DMS53 treated with DMSO at 0.1 percent for 48 hours (cell line): ENCODE results near the gene CD47.

Experiments
- DNase-seq: peaks from one replicate; lab custom pipeline; 2025; ENCODE audit not compliant: unreplicated experiment; lab: John Stamatoyannopoulos, UW

CD47 gene

DNA sequence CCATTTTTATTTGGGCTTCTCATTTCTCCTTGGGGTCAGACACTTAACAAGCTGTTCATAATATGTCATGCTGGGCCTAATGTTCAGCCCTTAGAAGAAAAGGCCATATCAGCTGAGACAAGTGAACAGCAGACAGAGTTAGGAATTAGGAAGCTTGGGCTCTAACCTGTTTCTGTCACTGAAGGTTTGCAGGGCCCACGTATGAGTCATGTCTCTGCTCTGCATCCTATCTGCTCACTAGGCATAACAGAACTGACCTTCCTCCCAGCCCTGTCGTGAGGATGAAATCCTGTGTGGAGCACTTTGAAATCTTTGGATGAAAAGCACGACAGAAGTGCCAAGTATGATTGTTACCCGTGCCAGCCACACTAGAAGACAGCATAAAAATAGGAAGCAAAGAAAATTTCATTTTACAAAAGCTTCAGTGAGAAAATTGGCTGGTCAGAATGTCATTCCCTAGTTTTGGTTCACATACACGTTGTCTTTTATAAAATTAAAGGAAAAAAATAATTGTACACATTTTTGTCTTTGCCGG is 26.5 kb upstream of the CD47 start:
- no peak for DNase-seq

GRCh38 chr3:108114423-108115065 is 23.7 kb upstream of the CD47 start:
- no peak for DNase-seq

GRCh38 chr3:108113975-108114374 is 23.1 kb upstream of the CD47 start:
- no peak for DNase-seq

- DNase-seq = no peak
These were observed 20.1 kb upstream of the CD47 start for GRCh38 chr3:108110934-108111333.

- DNase-seq = no peak
These were observed 17.6 kb upstream of the CD47 start for GRCh38 chr3:108108416-108108815.

DNA sequence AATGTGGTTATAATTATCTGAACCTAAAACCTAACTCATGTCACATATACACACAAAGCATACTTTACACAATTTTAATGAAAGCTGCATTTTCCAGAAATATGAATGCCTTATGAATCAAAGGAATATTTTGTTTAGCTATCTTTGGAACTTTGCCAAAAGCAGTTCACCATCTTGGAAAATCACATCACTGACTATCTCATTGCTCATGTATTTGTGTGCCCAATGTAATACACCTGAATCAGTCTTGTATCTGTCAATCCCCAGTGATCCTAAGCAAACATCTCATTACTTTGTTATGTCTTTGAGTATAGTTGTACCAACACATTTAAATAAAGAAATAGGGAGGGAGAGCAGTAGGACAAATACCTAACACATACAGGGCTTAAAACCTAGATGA is 15.6 kb upstream of the CD47 start:
- DNase-seq = no peak

DNA sequence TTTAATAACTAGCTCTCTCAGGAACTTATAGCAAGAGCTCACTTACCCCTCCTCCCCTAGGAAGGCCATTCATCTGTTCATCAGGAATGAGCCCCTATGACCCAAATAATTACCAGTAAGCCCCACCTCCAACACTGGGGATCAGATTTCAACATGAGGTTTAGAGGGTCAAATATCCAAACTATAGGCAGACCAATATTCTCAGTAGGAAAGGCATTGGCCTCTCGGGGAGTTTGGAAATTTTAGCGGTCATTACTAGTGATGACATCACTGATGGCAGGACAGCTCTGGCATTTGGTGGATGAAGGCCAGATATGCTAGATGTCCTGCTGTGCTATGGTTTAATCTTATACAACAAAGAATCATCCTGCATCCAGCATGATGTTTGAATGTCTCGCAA is 15.2 kb upstream of the CD47 start:
- DNase-seq = no peak

GRCh38 chr3:108103886-108104797 is 13.3 kb upstream of the CD47 start:
- no peak for DNase-seq

DNA sequence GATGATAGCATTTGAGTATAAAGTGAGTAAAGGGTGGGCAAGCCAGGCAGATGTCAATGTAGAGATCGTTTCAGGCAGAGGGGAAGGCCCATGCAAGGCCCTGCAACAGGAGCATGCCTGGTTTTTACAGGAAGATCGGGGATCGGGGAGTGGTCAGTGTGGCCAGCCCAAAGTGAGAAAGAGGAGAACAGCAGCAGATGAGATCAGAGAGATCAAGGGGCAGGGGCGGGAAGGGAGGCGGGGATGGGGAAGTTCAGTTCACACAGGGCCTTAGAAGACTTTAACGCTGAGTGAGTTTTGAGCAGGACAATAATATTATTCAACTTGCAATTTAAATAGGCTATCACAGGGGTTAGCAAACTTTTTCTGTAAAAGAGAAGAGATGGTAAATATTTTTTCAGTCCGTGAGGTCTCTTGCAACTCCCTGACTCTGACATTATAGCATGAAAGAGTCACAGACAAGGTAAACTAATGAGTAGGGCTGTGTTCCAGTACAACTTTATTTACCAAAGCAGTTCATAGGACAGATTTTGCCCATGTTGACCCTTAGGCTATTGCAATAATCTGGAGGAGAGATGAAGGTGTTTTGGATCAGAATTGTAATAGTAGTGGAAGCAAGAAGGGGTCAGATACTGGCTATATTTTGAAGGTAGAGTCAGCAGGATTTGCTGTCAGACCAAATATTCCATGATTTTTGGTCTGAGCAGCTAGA is 12.4 kb upstream of the CD47 start:
- DNase-seq = no peak

DNA sequence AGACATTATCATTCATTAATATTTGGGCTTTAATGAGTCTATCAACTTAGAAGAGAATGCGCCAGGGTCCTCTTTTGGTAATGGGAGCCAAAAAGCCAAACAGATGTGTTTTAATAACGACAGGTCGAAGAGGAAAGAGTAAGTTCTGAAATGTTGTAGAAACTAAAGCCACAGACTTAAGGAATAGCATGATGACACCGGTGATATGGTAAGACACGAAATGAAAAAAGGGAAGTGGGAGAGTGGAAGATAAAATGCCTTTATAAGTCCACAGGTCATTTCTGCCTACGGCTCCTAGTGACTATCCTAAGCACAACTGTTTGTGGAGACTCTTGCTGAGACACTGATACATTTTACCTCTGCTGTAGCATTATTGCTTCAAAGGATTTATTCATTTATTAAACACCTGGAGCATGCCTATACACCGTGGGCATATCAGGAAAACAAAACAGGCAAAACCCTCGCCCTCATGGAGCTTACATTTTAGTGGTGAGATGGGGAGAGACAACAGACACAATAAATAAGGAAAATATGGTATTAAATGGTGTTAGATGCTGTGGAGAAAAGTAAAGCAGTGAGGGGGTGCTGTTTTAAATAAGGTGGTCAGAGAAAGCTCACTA is 11.7 kb upstream of the CD47 start:
- no peak for DNase-seq

DNA sequence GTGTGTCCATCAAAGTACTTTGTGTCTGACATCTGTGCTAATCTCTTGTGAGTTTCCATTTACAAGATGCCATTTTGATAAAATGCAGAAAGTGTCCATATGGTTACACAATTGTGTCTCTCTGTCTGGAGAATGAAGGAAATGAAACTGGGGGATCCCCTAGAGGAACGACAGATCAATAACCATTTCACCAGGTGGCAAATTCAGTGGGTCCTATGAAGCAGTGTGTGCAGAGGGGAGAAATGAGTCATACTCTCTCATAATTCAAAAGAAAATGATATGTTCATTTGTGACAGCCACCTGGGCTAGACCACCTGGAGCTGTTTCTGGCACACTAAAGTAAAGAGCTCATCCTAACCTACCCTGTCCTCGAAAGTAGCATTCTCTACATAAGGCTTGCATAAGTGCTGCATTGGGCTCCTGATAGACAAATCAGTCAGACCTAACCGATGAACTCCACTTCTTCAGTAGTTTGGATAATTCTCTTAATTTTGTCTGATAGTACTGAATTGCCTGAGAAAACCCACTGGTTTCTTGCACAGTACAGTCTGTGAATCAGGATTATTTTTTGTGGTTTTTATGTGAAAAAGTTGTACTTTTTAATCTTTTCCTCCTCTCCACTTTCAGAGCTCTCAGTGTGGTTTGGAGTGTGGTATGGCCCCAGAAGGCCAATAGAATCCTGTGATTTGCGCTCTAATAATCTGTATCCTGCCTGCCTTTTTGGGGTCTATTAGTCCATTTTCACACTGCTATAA is 10.3 kb upstream of the CD47 start:
- DNase-seq = no peak

DNA sequence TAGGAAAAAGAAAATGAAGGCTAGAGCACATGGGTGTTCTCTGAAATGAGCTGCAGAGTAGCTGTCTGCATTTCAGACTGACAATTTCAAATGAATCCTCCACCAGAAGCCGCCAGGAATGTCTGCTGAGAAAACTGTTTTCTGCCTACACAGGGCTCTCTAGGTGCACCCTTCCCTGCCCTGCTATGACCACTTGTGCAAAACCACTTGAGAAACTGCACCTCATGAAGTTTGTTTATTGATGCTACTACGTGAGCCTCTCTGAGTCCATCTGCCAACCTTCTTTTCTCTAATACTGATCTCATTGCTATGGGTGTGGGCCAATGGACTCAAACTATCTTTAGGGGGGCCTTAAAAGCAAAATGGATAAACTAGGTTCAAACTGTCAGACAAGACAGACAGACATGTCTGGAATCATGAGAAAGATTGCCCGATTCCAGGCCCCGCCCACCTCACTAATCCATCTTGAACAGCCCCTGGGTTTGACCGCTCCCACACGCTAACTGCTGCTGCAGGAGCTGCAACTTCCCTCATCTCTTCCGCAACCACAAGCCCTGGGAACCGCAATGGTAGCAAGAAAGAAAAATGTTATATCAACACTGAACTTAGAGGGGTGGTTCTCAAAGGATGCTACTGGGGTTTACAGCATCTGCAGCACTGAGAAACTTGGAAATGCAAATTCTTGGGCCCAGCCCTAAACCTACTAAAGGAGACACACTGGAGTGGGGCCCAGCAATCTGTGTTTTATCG is 9.0 kb upstream of the CD47 start:
- DNase-seq = no peak

DNA sequence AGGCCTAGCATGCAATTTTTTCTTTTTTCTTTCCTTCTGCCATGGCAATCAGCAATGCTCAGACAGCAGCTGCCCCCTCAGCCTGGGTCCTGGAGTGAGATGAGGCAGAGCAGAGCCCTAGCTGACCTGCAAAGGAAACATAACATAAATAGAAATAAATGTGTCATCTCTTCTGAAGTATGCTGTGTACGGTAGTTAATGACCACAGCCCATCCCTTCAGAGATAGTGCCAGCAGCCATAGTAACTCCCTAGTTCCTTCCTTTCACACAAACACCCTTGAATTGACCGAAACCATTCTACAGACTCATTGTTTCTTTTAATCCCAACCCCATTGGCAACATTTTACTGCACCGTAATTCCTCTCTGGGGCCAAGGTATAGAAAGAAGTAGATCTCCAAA is 8.4 kb upstream of the CD47 start:
- DNase-seq = no peak

- no peak for DNase-seq
These were observed 7.2 kb upstream of the CD47 start for GRCh38 chr3:108098003-108098370.

GRCh38 chr3:108097322-108098002 is 6.6 kb upstream of the CD47 start:
- DNase-seq = no peak

- no peak for DNase-seq
These were observed 5.9 kb upstream of the CD47 start for GRCh38 chr3:108096532-108097321.

DNA sequence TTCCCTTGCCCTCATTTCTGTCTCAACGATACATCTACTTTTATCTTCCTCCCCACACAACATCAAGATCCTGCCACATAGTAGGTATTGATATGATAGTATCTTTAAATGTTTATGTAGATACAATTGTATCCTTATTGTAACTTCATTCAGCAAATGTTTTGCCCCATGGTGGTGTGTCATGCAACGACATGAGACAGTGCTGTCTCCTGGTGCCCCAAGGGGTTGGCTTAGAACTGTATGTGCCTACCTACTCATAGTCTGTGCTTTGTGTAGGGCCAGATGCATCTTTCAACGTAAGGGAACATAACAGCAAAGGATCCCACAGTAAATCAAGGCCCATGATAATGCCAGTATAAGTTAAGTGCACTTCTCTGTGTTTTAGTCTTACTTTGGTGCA is 2.8 kb upstream of the CD47 start:
- DNase-seq = no peak

- no peak for DNase-seq
These were observed 2.2 kb upstream of the CD47 start for GRCh38 chr3:108093021-108093420.

DNA sequence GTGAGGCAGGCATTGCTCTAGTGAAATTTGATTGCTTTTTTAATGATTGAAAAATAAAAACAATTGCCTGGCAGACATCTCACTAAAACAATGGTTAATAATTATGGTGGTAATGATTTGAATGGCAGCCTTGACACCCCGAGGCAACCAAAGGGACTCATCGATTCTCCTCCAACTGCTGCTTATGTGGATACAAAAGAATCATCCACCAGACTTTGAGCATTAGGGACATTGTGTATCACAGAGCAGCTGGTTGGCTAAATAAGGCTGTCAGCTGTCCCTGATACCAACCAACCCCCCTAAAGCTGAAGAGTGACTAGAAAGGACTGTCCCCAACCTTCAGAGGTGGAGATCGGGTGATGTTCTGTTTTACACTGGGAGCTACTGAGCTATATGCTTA is 1.7 kb upstream of the CD47 start:
- DNase-seq = no peak
